HEK293 (cell line): ENCODE measurements around the gene APC2.

Source experiments
- KLF16 ChIP-seq: fragments of 450-650 bp; formaldehyde crosslinking; IDR thresholded peaks from 2 replicates; pipeline ENCODE4 v1.5.1; 2017; ENCODE audit warnings: missing biosample characterization, missing genetic modification characterization
- PRDM1 ChIP-seq: fragments of 450-650 bp; formaldehyde crosslinking; IDR thresholded peaks from 2 replicates; pipeline ENCODE4; 2016; ENCODE audit warnings: missing biosample characterization, missing genetic modification characterization
- TRIM28 ChIP-seq: IDR thresholded peaks from 2 replicates; pipeline ENCODE4 v1.6.1; 2011; ENCODE audit warnings: low read length, control low read depth, borderline replicate concordance
- ZNF174 ChIP-seq: fragments of 450-650 bp; formaldehyde crosslinking; IDR thresholded peaks from 2 replicates; pipeline ENCODE4 v1.5.0; 2017; ENCODE audit warnings: missing biosample characterization, mild to moderate bottlenecking, missing genetic modification characterization
- ZNF521 ChIP-seq: fragments of 450-650 bp; formaldehyde crosslinking; IDR thresholded peaks from 2 replicates; pipeline ENCODE4 v1.5.1; 2017; ENCODE audit warnings: missing biosample characterization, mild to moderate bottlenecking, missing genetic modification characterization
- ZNF843 ChIP-seq: fragments of 450-650 bp; formaldehyde crosslinking; IDR thresholded peaks from 2 replicates; pipeline ENCODE4 v1.5.1; 2016; ENCODE audit warnings: missing biosample characterization, missing genetic modification characterization
- TF ChIP-seq, protein P1 (sequence below): fragments of 450-650 bp; formaldehyde crosslinking; IDR thresholded peaks from 2 replicates; pipeline ENCODE4 v1.5.1; 2016; ENCODE audit warnings: missing biosample characterization, missing genetic modification characterization
- TF ChIP-seq, protein P2 (sequence below): fragments of 450-650 bp; formaldehyde crosslinking; IDR thresholded peaks from 2 replicates; pipeline ENCODE4 v1.5.1; 2016; ENCODE audit warnings: missing biosample characterization, missing genetic modification characterization

DNA sequence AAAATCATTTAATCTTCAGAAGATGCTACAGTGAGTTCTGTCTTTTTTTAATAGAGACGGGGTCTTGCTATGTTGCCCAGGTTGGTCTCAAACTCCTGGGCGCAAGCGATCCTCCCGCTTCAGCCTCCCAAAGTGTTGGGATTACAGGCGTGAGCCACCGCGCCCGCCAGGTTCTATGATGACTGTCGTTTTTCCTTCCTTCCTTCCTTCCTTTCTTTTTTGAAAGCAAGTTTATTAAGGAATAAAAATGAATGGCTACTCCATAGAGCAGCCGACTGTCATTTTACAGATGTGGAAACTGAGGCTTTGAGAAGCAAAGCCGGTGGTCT is 48.1 kb upstream of the APC2 start:
- TF ChIP-seq, protein P1, sequence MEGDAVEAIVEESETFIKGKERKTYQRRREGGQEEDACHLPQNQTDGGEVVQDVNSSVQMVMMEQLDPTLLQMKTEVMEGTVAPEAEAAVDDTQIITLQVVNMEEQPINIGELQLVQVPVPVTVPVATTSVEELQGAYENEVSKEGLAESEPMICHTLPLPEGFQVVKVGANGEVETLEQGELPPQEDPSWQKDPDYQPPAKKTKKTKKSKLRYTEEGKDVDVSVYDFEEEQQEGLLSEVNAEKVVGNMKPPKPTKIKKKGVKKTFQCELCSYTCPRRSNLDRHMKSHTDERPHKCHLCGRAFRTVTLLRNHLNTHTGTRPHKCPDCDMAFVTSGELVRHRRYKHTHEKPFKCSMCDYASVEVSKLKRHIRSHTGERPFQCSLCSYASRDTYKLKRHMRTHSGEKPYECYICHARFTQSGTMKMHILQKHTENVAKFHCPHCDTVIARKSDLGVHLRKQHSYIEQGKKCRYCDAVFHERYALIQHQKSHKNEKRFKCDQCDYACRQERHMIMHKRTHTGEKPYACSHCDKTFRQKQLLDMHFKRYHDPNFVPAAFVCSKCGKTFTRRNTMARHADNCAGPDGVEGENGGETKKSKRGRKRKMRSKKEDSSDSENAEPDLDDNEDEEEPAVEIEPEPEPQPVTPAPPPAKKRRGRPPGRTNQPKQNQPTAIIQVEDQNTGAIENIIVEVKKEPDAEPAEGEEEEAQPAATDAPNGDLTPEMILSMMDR (tag by site-specific recombination): no peak
- TF ChIP-seq TRIM28: no peak
- TF ChIP-seq KLF16 (tag by site-specific recombination): no peak
- TF ChIP-seq ZNF521 (tag by site-specific recombination): no peak
- TF ChIP-seq, protein P2, sequence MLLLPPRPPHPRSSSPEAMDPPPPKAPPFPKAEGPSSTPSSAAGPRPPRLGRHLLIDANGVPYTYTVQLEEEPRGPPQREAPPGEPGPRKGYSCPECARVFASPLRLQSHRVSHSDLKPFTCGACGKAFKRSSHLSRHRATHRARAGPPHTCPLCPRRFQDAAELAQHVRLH (tag by site-specific recombination): no peak
- no peak for TF ChIP-seq ZNF174
- no peak for TF ChIP-seq ZNF843
- TF ChIP-seq PRDM1: no peak
